NCI-H82 (cell line): ENCODE results near the gene SLC18B1.
A peak's percentile ranks its signal among the peaks of the same experiment; 100 is the strongest.

ENCODE experiments used
- DNase-seq: peaks from one replicate; lab custom pipeline; 2025; lab: John Stamatoyannopoulos, UW

SLC18B1 gene

GRCh38 chr6:132742495-132742894, 55.9 kb downstream of the SLC18B1 start:
- DNase-seq, result no peak

GRCh38 chr6:132741281-132741680, 57.2 kb downstream of the SLC18B1 start:
- DNase-seq, result no peak

GRCh38 chr6:132736239-132736638, 62.2 kb downstream of the SLC18B1 start:
- DNase-seq, result no peak

GRCh38 chr6:132734694-132735236, 63.7 kb downstream of the SLC18B1 start:
- DNase-seq, result peak; percentile 14

- DNase-seq, result no peak
Measured at GRCh38 chr6:132733814-132734213, 64.6 kb downstream of the SLC18B1 start.

- no peak for DNase-seq
Measured at GRCh38 chr6:132733283-132733682, 65.2 kb downstream of the SLC18B1 start.

- no peak for DNase-seq
Measured at GRCh38 chr6:132731086-132731485, 67.4 kb downstream of the SLC18B1 start.

GRCh38 chr6:132730560-132730959, 67.9 kb downstream of the SLC18B1 start:
- DNase-seq, result no peak

GRCh38 chr6:132728616-132729015, 69.8 kb downstream of the SLC18B1 start:
- peak; percentile 28 for DNase-seq

- no peak for DNase-seq
Measured at GRCh38 chr6:132726608-132726975, 71.8 kb downstream of the SLC18B1 start.

GRCh38 chr6:132725947-132726607, 72.4 kb downstream of the SLC18B1 start:
- DNase-seq, result no peak

- no peak for DNase-seq
Measured at GRCh38 chr6:132725471-132725870, 73.0 kb downstream of the SLC18B1 start.

- DNase-seq, result no peak
Measured at GRCh38 chr6:132719736-132720448, 78.5 kb downstream of the SLC18B1 start.
